Measurements from ENCODE around the gene AUTS2.
A peak's percentile ranks its signal among the peaks of the same experiment; 100 is the strongest.

The AUTS2 gene

DNA sequence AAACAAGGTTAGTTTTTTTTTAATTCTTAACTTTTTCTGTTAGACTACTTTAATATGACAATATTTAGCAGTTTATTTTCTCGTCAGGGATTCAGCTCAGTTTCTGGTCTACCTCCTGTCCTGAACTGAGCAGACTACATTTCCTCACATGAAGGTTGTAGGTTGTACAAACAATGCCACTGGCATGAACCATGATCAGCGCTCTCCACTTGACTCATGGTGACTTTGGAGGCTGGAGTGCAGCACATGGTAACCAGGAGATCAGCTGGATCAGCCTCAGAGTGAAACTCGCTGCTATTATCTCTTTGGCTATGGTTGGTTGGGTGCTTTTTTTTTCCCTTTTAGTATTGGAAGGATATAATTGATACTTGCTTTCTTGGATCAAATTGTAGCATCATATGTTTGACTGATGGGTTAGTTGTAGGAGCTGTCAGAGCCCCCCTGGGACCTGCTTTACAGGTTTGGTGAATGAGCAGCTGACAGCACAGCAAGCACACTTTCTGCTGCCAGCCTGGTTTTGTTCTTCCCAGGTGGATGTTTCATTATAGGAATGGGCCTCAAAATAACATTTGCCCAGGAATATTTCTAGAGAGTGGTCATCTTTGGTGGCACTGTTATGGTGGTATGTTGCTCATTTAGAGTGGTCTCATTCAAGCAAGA is 556.4 kb downstream of the AUTS2 start:
- peak in 1 of 2 experiments; percentile 5 for DNase-seq

DNA sequence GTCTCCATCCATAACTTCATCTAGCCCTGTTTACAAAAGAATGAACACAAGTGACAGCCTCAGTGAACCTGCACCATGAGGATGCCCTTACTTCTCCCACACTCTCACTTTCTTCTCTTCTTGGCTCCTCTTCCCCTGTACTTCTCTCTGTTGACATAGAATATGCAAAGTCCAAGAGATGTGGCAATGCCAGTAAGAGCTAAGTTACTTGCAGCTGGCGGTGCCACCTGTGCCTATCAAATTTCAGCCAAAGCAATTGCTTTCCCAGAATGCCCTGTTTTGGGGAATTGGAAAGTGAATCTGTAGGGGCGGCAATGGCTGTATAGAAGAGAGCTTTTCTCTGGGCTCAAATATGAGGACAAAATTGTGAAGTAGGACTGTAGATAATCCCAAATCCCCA is 557.8 kb downstream of the AUTS2 start:
- DNase-seq, result no peak

- no peak for DNase-seq
Measured at GRCh38 chr7:70159121-70159520, 560.8 kb downstream of the AUTS2 start.

GRCh38 chr7:70165477-70166170 is 567.3 kb downstream of the AUTS2 start:
- DNase-seq, result no peak

DNA sequence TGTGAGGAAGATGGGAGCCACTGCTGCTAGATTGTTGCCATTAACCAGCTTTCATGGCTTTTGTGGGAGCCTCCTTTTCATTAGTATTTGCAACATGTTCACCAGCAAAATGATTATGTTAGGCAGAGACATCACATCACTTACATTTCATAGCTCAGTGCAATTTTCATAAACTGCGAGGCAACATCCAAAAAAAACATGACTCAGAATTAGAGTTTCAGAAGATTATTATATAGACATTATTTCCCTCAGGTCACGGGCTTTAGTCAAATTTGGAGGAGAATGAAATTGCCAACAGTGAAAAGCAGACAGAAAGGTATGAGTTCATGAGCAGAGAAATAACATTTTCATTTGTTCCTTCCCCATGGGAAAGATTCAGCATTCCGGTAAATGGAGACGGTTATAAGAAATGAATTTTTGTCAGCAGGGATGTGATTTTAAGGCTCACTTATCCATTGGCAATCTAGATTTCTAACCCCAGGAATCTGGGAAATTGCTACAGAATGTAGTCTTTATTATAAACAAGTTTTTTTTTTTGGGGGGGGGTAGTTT is 573.2 kb downstream of the AUTS2 start:
- DNase-seq, result no peak

DNA sequence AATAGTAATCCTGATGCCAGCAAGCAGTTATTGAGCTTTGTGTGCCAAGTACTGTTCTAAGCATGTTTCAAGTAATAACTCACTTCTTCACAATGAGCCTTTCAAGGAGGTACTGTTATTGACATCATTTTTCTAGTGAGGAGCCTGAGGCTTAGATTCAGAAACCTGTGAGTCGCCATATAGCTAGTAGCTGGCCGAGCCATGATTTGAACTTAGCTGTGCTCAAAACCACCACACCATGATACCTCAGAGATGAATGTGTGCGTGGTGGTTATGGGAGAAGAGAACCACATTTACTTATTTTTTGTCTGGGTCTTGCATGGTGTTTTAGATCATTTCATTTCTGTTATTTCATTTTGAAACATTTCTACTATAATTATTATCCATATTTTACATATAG is 578.9 kb downstream of the AUTS2 start:
- DNase-seq, result no peak

- DNase-seq, result no peak
Measured at GRCh38 chr7:70178211-70178610, 579.9 kb downstream of the AUTS2 start.

DNA sequence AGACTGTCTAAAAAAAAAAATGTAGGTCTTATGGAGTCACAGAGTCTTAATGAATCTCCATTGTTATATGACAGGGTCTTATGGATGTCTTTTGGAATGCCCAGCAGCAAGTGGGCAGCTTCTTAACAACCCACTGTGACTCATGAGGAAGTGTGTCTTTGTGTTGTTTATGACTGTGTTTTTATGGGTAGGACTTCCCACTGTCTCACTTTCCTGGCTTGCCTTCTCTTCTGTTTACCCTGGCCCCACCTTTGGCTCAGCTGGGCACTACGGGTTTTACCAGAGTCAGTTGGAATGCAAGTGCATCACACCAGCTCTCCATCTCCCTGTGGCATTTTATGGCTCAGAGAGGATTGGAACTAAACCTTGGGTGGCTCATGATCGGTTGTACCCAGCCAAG is 580.5 kb downstream of the AUTS2 start:
- no peak for DNase-seq

- DNase-seq, result no peak
Measured at GRCh38 chr7:70182521-70182920, 584.2 kb downstream of the AUTS2 start.

DNA sequence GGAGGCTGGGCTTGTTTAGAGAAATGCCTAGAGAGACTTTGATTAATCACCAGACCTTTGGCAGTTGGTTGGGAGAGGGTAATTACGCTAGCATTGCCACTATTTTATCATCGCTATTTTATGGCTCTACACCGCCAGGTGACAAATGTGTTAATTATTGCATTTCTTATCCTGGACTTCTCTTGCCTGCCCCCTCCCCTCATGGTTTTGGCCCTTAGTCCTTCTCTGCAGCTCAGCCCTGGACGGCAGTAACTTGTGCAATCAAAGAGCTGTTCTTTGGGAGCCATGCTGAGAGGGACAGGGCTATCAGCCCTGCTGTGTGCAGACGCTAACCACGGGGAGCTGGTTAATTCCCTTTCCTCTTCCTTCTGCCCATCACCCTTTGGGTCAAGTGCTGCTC is 585.0 kb downstream of the AUTS2 start:
- DNase-seq, result peak in 1 of 2 experiments; percentile 49

- DNase-seq, result no peak
Measured at GRCh38 chr7:70188901-70189650, 590.8 kb downstream of the AUTS2 start.

- no peak for DNase-seq
Measured at GRCh38 chr7:70189776-70190175, 591.5 kb downstream of the AUTS2 start.

GRCh38 chr7:70190281-70190680 is 592.0 kb downstream of the AUTS2 start:
- no peak for DNase-seq

DNA sequence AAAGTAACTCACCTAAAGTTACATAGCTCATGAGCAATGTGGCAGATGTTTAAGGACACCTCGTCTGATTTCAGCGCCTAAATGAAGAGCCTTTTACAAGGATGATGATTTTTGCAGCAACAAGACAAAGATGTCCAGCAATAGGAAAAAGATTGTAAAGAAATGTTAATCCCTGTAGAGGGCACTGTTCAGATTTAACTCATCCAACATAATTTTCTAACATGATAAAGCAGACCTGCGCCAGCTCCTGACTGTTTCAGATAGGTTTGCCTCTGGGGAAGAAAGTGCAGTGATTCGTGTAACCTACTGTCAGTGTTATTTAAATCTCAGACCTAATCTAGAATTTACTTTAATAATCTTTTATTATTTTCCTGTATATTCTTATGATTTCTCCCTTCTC is 595.2 kb downstream of the AUTS2 start:
- DNase-seq, result peak in 1 of 2 experiments; percentile 27

DNA sequence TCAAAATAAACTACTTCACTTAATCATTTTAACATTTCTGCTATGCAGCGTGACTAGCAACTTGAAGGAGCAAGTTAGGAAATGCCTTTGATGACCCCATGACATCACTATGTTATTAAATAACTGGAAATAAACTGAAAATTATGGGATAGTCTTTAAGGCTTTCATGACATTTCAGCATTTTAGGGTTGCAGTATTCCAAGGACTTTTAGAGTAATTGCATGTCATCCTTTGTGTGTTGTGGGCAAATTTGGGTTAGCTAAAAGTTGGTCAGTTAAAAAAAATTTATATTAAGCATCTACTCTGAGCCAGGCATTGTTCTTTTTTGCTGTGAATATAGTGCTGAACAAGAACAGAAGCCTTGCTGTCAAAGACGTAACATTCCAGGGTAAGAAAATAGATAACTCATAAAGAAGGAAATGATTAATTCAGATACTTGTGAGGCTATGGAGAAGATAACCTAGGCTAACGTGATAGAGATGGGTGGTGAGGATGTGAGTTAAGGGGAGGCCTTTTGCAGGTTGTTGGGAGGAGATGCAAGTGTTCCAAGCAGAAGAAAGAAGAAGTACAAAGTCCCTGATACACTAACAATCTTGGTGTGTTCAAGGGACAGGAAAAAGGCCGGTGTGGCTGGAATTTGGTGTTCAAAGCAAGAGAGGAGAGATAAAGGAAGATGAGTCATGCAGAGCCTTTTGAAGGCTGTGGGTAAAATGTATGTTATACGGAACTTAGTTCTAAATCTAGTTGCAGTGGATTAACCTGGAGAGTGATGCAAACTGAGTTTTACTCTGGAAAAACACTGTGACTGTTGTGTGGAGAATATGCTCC is 610.2 kb downstream of the AUTS2 start:
- no peak for DNase-seq

GRCh38 chr7:70210200-70210935 is 612.1 kb downstream of the AUTS2 start:
- DNase-seq, result no peak

- DNase-seq, result no peak
Measured at GRCh38 chr7:70210936-70211310, 612.6 kb downstream of the AUTS2 start.

DNA sequence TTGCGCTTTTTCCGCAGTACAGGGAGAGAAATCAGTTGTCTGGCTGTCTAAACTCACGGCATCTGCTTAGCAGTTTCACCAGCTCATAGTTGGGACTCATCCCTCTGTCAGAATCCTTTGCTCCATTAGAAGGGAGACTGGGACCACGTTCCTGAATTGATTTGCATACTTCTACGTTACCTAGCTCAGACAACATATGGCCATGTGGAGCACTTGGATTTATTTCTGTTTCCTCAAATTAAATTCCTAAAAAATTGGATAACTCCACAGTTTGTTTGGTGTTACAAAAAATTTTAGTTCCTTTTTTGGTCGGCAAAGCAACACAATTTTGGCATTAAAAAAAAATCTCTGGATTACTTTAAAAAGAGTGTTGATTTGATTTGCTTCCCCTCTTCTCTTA is 614.0 kb downstream of the AUTS2 start:
- DNase-seq, result no peak

DNA sequence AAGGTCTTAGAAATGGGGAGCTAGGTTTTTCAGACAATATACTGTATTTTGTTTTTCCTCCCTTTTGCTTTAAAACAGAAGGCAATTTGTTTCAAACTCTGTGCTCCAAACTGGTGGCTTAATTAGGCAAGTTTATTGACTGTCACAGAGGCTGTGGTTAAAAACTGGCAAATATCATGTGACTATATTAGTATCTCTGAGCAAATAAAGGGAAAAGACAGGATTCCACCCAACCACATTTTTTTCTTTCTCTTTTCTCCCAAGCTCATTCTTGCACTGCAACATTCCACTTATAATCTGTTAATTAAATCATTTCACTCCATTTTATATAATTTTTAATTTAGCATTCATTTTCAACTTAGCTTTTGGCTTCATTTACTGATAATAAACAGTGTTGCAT is 615.8 kb downstream of the AUTS2 start:
- DNase-seq, result no peak

- no peak for DNase-seq
Measured at GRCh38 chr7:70215491-70215890, 617.2 kb downstream of the AUTS2 start.

- DNase-seq, result no peak
Measured at GRCh38 chr7:70217571-70217970, 619.3 kb downstream of the AUTS2 start.

GRCh38 chr7:70218006-70218405 is 619.7 kb downstream of the AUTS2 start:
- DNase-seq, result no peak
